ENCODE data around the gene PDLIM1. TPM values are rescaled to one million over a fixed set of nuclear protein-coding genes. Genes with fewer than 3 reads are reported as not detected.

Gene PDLIM1
- total and polyA plus RNA-seq, 2 of the 8 experiments (the other 6 are each of a cell fraction or from before 2014, with no cell fraction given): 169 to 245 TPM

DNA sequence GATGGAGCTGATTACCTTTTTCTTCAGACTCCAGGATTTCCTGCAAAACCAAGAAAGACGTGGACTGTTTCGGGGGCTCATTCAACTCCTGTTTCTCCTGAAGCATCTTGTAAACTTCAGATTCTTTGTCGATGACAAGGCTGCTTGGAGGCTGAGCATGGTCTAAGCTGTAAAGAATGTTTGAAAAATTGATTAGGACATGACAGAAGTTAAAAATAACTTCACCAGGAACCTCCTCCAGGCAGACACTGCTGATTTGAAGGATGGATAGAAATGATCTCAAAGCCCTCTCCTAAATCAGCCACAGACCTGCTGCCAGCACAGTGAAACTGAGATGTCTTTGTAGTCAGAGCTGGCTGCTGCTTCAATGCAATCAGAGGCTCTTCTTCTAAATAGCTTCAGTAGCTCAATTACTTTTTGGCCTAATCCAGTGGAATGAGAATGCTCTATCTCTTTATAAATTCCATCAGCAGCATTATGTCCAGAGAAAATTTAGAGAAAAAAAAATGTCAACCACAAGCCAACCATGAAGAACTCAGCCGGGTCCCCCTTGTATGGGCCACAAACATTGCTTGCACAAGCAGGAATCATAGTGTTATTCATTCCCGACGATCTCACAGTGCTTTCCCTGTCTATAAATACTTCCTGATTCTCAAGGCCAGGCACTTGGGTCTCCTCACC is 43.5 kb downstream of the PDLIM1 start:
- Histone ChIP-seq H3K4me3 (ENCODE audit: extremely low read depth in 1 of 4, insufficient read depth in 2 of 4, low read depth in 3 of 4, low read length in 4 of 4) (no peak overlapping the region), H3K27ac (ENCODE audit: low read depth, low read length) (no peak overlapping the region), H4K5ac (ENCODE audit: insufficient read length, low read depth, low read length) (no peak overlapping the region), H3K36me3 (ENCODE audit: control insufficient read depth in 2 of 4, insufficient read depth in 4 of 4, low read length in 3 of 4) (peaks cover 5 to 36% (median 17%) of the 10 kb centered on the region in 4 experiments), H3K9me3 (ENCODE audit: insufficient read depth in 2 of 2, low read depth in 1 of 2, low read length in 1 of 2) (no peaks in the 10 kb centered on the region), H2AFZ (ENCODE audit: low read length) (no peak overlapping the region), H2BK15ac (ENCODE audit: low read length) (no peak overlapping the region), H3K79me2 (ENCODE audit: control insufficient read depth in 1 of 2, insufficient read depth in 2 of 2, low read length in 2 of 2) (peaks cover 0 to 14% of the 10 kb centered on the region in 2 experiments; a peak in 1 of 4 replicates), H4K20me1 (replicated peaks in 1 of 2; ENCODE audit: control insufficient read depth in 1 of 2, insufficient read depth in 2 of 2, low read length in 2 of 2) (no peaks in the 10 kb centered on the region), H3K18ac (ENCODE audit: extremely low read depth, low read length) (no peak overlapping the region), H2BK120ac (replicated peaks; ENCODE audit: low read depth, low read length) (no peak overlapping the region), H3K4me2 (ENCODE audit: insufficient read depth in 1 of 2, low read depth in 2 of 2, low read length in 2 of 2) (no peak overlapping the region), H3K4me1 (replicated peaks in 1 of 4; ENCODE audit: control insufficient read depth in 3 of 4, insufficient read depth in 4 of 4, low read length in 3 of 4) (peaks cover 0 to 11% (median 2%) of the 10 kb centered on the region in 4 experiments; a peak in 4 of 7 replicates), H4K91ac (replicated peaks; ENCODE audit: insufficient read length, low read length) (no peak overlapping the region), H2BK5ac (ENCODE audit: low read depth, low read length) (0 out of 2 replicates have a peak overlapping the region, but pooled peaks have one; percentile 50), H2AK5ac (ENCODE audit: low read depth, low read length) (no peak overlapping the region), H3K14ac (ENCODE audit: insufficient read length) (no peak overlapping the region), H2BK20ac (ENCODE audit: low read length) (no peak overlapping the region), H3K27me3 (replicated peaks in 1 of 4; ENCODE audit: control insufficient read depth in 3 of 4, extremely low read depth in 1 of 4, insufficient read depth in 3 of 4, low read length in 3 of 4) (no peaks in the 10 kb centered on the region), H3K23me2 (ENCODE audit: low read depth, low read length) (no peaks in the 10 kb centered on the region), H3K79me1 (ENCODE audit: low read depth, low read length) (peaks cover 4% of the 10 kb centered on the region; the same call in 1 of the 2 replicates), H3K23ac (ENCODE audit: insufficient read length) (no peak overlapping the region), H3K56ac (replicated peaks; ENCODE audit: insufficient read length, low read depth, low read length) (no peak overlapping the region), H4K8ac (ENCODE audit: extremely low read depth, insufficient read depth, low read length) (no peak overlapping the region), H3K4ac (replicated peaks; ENCODE audit: insufficient read length, low read depth, low read length) (no peak overlapping the region), H2BK12ac (ENCODE audit: low read depth, low read length) (no peak overlapping the region), H3K9ac (replicated peaks in 1 of 4; ENCODE audit: extremely low read depth in 1 of 4, low read depth in 3 of 4, low read length in 3 of 4) (no peak overlapping the region)
- TF ChIP-seq RNF2 (IDR thresholded peaks at IDR 0.05; ENCODE audit: borderline replicate concordance, low read depth, low read length, missing control alignments, poor library complexity, severe bottlenecking) (no peak), POLR2A (IDR thresholded peaks at IDR 0.05; ENCODE audit: control extremely low read depth in 1 of 2, low read depth in 2 of 2, low read length in 2 of 2) (no peak), GABPA (IDR thresholded peaks at IDR 0.05; ENCODE audit: borderline replicate concordance, insufficient read depth, low read length) (no peak), SP4 (IDR thresholded peaks at IDR 0.05; ENCODE audit: low read length) (no peak), NANOG (IDR thresholded peaks at IDR 0.05; ENCODE audit: insufficient read depth, low read depth, low read length, poor library complexity, severe bottlenecking) (no peak), SP1 (IDR thresholded peaks at IDR 0.05; ENCODE audit: low read depth, low read length) (no peak), CBX5 (IDR thresholded peaks at IDR 0.05; ENCODE audit: low read depth, low read length) (no peak)
- POLR2A ChIA-PET (ENCODE audit: partially characterized antibody): interaction anchor here (0.6 to 6.6 kb wide), 4 partner anchors 16 to 116 kb away, joined by 3 to 57 read pairs (median 4); no protein-coding TSS in a partner anchor
- CTCF ChIA-PET (ENCODE audit: partially characterized antibody): interaction anchor here (0.8 to 16.4 kb wide), 35 partner anchors 12 to 616 kb away, joined by 3 to 363 read pairs (median 6); partner anchors contain the start of gene PDLIM1
- DNase-seq (ENCODE audit: low read depth in 1 of 2, low spot score in 2 of 2) (no peak), FAIRE-seq (no peak)
- WGBS, 2 experiments (ENCODE audit: extremely low coverage in 1 of 2, insufficient coverage in 1 of 2, insufficient read length in 1 of 2, insufficient replicate concordance in 2 of 2, low coverage in 1 of 2, low lambda C conversion rate in 2 of 2, missing lambda C conversion rate in 1 of 2): 86% methylated on average over 6 of the region's 6 CpGs; no CpG with 5 or more reads in 1 of the 2 experiments

Measured in H1 (cell line).